NCI-H2196 (cell line): ENCODE measurements around the gene MAN1C1.
A peak's percentile ranks its signal among the peaks of the same experiment; 100 is the strongest.

ENCODE experiments used
- DNase-seq: peaks from one replicate; lab custom pipeline; 2025; ENCODE audit not compliant: unreplicated experiment; lab: John Stamatoyannopoulos, UW

The MAN1C1 gene

DNA sequence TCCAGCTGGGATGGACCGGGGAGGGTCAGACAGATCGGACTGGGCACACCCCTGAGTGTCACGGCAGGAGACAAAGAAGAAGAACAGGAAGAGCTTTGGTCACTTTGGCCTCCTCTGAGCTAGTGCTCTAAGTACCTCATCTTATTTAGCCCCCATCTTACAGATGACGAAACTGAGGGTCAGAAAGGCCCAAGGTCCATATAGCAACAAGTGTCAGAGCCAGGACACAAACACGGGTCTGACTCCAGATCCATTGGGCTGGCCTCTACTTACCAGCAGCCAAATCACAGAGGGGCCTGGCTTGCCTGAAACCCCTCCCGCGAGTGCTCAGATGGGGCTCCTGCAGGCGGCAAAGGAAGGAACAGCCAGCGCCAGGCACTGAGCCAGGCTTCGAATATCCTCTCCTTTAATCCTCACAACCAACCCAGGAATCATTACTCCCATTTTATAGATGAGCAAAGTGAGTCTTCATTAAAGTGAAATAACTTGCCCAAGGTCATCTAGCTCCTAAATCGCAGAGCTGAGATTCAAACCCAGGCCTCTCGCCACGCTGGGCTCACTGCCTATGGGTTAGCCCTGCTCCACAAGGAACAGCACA lies 157.7 kb downstream of the MAN1C1 start:
- DNase-seq = no peak

DNA sequence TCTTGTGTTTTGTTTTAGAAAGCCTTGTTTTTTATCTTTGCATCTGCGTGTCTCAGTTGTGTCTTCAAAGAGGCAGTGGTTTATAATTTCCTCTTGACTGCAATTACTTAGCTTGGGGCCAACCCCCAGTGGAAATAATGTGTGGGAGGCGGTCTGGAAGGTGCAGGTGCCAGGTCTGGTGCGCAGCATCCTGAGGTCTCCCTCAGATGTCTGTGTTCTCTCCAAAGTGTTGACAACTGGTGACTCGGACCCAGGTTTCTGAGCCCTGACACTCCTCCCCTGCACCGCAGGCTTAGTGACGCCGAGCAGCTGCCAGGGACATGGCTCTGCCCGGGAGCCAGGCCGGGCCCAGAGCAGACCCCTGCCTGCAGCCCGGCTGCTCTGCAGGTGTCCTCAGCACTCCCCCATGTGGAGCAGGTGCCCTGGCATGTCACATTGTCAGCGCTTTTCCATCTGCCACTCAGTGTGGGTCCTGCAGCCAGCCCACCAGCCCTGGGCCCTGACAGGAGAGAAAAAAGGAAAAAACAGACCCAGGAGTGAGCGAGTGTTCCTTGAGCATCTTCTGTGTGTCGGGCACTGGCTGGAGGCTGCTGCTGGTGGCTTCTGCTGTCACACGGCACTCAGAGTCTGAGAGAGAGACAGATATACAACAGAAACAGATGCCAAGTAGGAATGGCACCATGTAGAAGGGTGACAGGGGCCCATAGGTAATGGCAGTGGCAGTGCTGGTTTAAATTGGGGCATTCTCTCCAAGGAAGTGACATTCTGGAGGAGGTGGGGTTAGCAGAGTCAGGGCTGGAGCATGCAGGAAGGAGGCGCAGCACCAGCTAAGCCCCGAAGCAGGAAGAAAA lies 158.6 kb downstream of the MAN1C1 start:
- DNase-seq = peak; percentile 19

DNA sequence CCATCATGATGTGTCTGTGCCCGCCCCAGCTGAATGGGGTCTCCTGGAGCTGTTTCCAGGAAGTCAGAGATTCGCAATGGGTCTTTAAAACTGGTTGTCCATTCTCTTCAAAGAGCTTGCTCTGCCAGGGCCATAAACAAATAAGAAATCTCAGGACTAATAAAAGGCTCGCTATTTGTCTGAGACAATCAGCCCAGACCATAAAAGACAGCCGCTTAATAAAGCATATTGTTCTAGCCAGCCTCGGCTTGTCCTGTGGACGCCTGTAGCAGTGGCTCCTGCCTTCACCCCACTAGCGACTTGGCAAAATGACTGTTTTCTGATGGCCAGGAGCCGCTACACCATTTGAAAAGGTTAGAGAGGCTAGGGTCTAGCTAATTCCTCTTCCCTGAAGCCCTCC lies 162.8 kb downstream of the MAN1C1 start:
- no peak for DNase-seq

DNA sequence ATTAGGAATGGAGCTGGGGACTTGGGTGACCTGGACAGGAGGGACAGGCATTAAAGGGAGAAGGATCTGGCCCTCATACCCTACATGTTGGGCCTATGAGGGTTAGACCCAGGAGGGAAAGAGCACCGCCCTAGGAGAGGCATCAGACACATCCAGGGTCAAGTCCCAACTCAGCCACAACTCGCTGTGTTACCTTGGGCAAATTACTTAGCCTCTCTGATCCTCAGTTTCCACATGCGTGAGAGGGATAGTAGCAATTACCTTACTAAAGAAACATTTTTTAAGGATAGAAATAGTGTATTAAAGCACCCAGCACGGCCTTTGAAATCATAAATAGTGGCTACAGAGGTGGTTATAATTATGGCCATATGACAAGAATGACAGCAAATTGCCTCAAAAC lies 163.3 kb downstream of the MAN1C1 start:
- DNase-seq = no peak

DNA sequence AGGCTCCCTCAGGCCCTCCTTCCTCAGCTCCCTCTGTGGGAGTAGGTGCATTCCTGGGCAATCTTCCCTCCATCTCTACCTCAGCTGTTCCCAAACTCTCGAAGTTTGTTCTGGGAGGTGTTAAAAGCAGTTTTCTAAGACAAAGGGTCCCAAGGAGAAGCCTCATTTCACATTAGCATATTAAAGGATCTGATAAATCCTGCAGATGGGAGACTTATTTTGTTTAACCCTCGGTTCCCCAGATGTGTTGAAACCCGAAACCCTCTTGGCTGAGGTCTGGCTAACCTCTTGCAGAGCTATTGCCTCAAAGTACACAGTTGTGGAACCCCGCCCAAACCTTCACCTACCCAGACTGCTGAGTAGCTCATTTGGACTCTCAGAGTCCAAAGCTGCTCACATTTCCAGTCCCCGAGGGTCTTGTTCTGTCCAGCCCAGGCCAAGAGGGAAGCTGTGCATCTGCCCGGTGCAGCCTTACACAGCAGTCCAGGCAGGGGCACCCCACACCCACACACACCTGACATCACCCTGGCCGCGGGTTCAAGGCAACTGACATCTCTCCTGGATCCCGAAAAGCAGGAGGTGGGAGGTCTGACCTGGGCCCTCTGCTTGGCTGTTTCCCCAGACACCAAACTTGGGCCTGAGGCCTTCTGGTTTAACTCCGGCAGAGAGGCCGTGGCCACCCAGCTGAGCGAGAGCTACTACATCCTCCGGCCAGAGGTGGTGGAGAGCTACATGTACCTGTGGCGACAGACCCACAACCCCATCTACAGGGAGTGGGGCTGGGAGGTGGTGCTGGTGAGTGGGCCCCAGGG lies 163.9 kb downstream of the MAN1C1 start:
- DNase-seq = peak; percentile 28

DNA sequence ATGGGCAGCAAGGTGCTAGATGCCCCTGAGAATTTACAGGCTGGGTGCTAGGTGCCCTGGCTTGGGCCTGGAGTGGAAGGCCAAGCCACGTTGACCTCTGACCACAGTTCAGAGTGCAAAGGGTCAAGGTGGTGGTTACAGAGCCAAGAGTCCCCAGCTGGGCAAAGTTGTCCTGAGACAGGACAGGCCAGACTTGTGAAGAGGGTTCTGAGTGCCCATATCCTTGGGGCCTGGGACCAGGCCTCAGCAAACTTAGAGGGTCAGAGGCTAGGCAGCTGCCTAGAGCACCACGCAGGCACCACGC lies 164.5 kb downstream of the MAN1C1 start:
- no peak for DNase-seq

DNA sequence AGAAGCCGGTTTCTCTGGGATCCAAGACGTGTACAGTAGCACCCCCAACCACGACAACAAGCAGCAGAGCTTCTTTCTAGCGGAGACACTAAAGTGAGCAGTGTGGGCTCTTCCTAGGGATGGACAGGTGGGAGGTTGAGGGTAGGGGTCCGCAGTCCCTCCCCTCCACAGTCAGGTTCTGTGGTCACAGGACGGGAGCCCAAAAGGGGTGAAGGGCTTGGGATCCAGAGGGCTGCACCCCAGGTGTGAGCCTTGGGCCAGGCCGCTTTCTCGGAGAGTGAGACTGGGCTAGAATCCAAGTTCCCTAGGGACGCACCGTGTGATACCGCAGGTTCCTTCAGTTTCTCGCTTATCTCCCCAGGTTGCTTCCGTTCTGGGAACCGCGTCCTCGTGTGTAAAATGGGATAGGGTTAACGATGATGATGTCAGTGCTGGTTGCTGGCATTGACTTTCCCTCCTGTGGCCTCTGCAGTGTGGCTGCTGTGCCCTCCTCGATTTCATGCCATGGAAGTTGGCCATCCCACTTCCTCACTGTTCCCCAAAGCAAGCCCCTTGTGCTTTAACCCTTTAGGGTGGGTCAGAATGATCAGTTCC lies 166.1 kb downstream of the MAN1C1 start:
- no peak for DNase-seq

DNA sequence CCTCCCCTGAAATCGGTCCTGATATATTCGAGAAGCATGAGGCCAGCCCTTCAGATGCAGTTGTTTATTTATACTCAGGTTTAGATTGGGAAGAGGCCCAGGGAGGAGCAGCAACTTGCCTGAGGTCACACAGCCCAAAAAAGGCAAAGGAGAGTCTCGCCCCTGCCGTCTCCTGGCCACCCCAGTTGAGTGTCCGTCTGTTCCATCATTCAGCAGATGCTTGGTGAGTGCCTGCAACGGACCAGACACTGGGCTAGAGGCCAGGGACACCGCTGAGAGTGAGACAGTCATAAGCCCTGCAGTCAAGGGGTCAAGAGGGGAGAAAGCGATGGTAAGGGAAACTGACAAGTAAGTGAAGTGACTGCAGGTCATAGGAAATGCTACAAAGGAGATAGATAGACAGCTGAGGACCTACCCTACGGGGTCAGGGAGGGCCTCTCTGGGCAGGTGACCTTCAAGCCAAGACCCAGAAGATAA lies 168.0 kb downstream of the MAN1C1 start:
- DNase-seq = no peak

DNA sequence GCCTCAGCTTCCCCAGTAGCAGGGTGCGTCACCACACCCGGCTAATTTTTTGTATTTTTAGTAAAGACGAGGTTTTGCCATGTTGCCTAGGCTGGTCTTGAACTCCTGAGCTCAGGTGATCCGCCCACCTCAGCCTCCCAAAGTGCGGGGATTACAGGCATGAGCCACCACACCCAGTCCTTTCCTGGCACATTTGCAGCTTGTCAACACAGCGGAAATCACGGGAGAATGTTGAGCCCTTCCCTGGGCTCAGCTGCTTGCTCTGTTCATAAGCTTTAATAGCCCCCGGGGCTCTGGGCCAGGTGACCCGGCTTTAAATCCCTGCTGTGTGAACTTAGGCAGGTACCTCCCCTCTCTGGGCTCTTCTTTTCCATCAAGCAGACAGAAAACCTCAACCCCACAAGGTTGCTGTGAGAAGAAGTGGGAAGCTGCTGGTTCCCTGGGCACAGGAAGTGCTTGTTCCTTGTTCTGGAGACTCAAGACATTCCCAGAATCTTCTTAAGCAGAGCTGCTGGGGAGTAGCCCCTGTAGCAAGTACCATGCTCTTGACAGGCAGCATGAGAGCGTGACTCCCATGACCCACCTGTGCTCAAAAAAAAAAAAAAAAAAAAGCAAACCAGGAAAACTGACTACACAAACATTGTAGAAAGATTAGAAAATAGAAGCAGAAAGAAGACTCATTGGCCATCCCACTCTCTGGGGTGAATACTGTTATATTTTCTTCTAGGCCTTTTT lies 168.9 kb downstream of the MAN1C1 start:
- DNase-seq = no peak

DNA sequence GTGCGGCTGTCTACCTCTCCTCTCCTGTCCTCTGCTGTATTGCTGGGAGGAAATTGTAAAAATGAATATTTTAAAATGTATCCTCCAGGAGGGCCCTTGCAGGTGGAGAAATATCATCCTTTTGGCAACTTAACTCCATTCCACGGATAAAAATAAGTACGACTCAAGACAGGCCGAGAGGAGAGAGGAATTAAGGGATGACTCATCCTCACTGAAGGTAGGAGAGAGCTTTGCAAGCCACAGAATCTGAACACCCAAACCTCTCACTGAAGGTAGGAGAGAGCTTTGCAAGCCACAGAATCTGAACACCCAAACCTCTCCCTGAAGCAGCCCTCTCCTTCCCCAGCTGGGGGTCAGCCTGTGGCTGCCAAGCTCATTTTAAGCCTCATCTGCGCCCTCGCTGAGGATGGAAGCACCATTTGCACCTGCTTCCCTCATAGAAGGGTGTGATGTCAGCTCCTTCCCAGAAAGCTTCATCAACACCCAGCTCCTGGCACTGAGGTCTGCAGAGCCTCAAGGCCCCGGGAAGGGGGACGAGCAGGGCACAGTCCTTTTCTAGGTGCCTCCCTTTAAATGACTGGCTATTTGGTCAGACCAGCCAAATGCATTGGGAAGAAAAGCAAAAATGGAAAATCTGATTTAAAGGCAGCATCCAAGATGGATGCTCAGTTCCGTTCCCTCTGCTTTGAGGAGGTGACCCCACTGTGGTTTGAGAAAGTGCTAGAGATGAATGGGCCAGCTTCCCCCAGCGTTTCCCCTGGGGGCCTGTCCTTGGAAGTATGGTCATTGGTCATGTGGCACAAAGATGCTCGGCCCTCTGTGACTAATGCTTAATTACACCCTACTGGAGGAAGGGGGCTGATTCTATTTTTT lies 170.5 kb downstream of the MAN1C1 start:
- DNase-seq = no peak

DNA sequence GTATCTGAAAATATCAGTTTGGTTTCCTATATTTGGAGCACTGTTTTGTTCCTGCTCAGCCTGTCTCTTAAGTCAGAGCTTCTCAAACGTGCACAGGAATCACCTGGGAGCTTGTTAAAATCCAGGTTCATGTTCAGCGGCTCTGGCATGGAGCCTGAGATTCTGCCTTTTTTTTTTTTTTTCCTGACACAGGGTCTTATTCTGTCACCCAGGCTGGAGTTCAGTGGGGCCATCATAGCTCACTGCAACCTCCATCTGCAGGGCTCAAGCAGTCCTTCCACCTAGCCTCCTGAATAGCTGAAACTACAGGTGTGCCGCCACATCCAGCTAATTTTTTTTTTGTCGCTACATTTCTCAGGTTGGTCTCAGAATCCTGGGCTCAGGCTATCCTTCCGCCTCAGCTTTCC lies 171.2 kb downstream of the MAN1C1 start:
- DNase-seq = no peak

DNA sequence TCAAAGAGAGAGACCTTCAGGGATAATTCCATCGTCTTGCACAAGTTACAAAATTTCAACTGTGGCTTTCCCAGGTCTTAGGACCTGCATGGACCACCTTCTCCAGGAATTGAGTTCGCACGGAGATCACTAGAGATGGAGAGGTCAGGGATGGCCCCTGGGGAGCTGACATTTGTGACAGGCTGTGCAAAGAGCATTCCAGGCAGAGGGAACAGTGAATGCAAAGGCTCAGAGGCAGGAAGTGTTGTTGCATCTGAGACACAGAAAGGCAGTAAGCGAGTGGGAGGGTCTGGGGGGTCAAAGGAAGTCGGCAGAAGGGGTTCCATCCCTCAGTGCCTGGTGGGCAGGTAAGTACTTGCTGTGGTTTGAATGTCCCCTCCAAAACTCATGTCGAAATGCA lies 173.9 kb downstream of the MAN1C1 start:
- no peak for DNase-seq

DNA sequence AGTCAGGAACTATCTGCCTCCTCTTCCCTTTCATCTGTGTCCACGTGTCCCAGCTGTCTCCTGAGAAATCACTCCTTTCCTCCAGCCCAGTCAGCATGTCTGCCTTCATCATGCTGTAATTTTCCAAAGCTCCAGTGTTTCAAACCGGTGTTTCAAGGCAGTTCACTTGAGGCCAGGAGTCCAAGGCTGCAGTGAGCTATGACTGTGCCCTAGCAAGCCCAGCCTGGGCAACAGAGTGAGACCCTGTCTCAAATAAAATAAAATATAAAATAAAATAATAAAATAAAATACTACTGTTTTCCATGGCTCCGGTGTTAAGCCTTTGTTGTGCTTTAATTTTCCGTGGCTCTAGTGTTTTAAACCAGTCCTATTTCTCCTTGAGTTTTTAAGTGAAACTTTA lies 175.5 kb downstream of the MAN1C1 start:
- DNase-seq = no peak

DNA sequence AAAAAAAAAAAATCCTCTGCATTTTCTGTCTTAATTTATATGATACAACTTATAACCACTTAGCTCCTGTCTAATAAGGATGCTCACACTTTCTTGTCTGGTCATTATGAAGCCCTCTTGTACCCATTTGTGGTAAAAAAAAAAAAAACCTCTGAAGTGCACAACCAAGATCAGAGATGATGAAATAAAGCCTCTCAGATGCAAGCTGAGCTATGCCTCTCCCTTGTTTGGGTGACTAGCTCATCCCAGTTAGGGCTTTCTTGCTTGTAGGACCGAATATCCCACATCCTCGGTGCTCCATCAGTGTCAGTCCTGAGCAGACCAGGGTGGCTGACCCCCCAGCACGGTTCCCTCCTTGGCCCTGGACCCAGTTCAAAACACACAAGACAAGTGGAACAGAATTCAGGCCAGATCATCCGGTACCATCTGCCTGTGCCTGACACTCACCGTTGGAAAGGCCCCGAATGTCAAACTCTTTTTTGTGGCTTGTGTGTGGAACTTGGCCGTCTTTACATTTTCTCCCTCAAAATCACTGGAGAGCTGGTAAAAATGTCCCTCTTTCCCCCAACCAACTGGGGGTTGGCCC lies 177.1 kb downstream of the MAN1C1 start:
- DNase-seq = no peak

DNA sequence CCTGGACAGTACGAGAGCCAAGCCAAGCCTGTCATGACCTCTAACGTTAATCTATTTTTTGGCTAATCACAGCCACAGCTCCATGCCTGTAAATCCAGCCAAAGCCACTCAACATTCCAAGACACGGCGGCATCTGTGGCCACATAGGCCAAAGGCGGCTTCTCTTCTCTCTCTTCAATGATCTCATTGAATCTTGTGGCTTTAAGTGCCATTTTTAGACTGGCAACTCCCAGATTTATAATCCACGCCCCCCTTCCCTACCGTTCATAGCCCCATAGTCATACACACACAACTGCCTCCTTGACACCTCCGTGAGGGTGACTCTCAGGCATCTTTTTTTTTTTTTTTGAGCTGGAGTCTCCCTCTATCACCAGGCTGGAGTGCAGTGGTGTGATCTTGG lies 177.7 kb downstream of the MAN1C1 start:
- no peak for DNase-seq

DNA sequence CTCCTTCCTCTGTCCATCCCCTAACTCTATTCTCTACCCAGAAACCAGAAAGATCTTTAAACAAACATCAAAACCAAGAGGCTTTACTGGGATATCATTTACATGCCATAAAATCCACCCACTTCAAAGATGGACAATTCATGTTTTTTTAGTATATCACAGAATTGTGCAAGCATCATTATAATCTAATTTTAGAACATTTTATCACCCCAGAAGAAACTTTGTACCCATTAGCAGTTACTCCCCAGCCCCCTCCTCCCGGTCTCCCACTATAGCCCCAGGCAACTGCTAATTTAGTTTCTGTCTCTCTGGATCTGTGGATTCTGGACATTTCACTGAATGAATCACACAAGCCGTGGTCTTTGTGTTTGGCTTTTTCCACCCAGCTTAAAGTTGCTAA lies 178.6 kb downstream of the MAN1C1 start:
- no peak for DNase-seq

DNA sequence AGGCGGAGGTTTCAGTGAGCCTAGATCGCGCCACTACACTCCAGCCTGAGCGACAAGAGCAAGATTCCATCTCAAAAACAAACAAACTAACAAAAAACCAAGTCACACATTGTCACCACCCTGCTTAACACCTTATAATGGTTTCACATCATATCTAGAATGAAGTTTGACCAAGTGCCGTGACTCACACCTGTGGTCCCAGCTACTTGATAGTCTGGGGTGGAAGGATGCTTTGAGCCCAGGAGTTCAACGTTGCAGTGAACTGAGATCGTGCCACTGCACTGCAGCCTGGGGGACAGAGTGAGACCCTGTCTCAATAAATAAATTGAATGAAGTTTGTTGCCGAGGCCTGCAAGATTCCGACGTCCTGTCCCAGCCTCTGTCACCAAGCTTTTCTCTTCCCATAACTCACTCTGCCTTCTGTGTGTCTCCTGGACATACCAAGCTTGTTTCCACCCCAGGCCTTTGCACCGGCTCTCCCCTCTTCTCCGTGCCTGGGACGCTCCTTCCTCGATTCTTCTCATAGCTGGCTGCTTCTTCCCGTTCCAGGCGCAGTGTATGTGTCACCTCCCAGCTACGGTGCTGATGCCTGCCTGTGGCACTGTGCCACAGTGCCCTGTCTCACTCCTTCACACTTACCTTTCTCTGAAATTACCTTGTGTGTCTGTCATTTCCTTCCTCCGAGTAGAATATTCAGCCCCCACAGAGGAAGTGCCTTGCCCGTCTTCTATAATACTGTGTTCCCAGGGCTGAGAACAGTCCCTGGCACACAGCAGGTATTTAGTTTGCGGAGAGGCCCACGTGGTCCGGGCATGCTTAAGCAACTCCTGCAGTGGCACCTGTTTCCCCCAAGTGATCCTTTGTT lies 179.6 kb downstream of the MAN1C1 start:
- peak; percentile 82 for DNase-seq

DNA sequence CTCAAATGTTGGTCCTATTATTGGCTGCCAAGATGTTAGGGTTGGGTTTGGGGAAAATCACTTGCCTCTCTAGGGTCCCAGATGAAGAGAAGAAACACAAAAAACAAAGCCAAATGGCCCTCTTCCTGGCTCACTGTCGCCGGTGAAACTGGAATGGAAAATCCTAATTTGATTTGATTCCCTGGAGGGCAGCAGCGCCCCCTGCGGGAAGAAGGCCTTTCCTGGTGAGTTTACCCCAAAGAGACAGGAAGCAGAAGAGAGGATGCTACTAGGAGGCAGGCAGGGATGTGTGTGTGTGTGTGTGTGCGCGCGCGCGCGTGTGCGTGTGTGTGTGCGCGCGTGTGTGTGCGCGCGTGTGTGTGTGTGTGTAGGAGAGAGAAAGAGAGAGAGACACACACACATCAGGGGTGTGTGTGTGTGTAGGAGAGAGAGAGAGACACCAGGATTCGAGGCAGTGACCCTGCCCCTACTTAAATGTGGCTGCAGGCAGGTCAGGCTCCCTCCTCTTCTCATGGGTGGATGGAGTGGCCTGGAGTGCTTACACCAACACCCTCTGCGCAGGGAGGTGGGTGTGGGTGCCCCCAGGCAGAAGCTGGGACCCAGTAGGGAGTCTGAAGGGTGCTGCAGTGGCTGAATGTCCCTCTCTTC lies 180.3 kb downstream of the MAN1C1 start:
- peak; percentile 91 for DNase-seq
